Muscle of leg (tissue), 11 donors: ENCODE data around the gene SMARCD2. TPM values are rescaled to one million over a fixed set of nuclear protein-coding genes. Genes with fewer than 3 reads are reported as not detected.

ENCODE experiments used
- DNase-seq: peaks from one replicate; pipeline ENCODE4 v3.0.0; 2013
- H3K27ac ChIP-seq: one replicate; pipeline ENCODE4 v1.5.1; 2013; ENCODE audit warnings: mild to moderate bottlenecking, low read length, control low read depth
- H3K27me3 ChIP-seq: one replicate; pipeline ENCODE4 v1.6.1; 2013; ENCODE audit warnings: low read length; ENCODE audit not compliant: control insufficient read depth, insufficient read depth
- H3K36me3 ChIP-seq: one replicate; pipeline ENCODE4 v1.6.1; 2013; ENCODE audit warnings: low read length; ENCODE audit not compliant: control insufficient read depth, insufficient read depth
- H3K4me1 ChIP-seq: one replicate; pipeline ENCODE4 v1.6.1; 2013; ENCODE audit warnings: low read length; ENCODE audit not compliant: control insufficient read depth, insufficient read depth
- H3K4me3 ChIP-seq: one replicate; pipeline ENCODE4 v1.5.1; 2013; ENCODE audit warnings: low read length, control low read depth
- H3K9me3 ChIP-seq: replicated peaks from 2 replicates; pipeline ENCODE4 v1.6.1; 2013; ENCODE audit warnings: low read depth, low read length; ENCODE audit not compliant: control insufficient read depth
- WGBS: methylation state at CpG from one replicate; pipeline ENCODE4 v1.1.5; 2013; ENCODE audit warnings: missing lambda C conversion rate; ENCODE audit not compliant: insufficient coverage; 5-methylcytosine and 5-hydroxymethylcytosine counted together
- polyA plus RNA-seq, 8 donors: library from polyadenylated mRNA; unstranded; fragments of 120-200 nt; gene quantifications; one replicate each; pipeline versions ENCODE4 v1.2.1 to v1.2.3, GENCODE V29; 2013; ENCODE audit warnings: inconsistent platforms in 1 of 8, low replicate concordance in 1 of 8; ENCODE audit not compliant: insufficient read length in 8 of 8, insufficient read depth in 1 of 8
- total RNA-seq: library from RNA; stranded (reverse); fragments of 120-200 nt; gene quantifications from one replicate; pipeline ENCODE4 v1.2.4, GENCODE V29; 2013

Gene SMARCD2
- total and polyA plus RNA-seq, 9 donors, result 24.5 to 41.9 (median 33.6) TPM

GRCh38 chr17:63841350-63842172 is 924 bp downstream of the SMARCD2 start:
- Histone ChIP-seq H3K36me3 (peaks cover 15% of the 10 kb centered on the region), H3K27ac (peak overlapping the region; percentile 78), H3K27me3 (no peaks in the 10 kb centered on the region), H3K4me3 (peak overlapping the region; percentile 91), H3K9me3 (no peaks in the 10 kb centered on the region), H3K4me1 (peaks cover 47% of the 10 kb centered on the region)
- WGBS, result 3% methylated on average over 26 of the region's 26 CpGs
- peak; percentile 68 for DNase-seq

- WGBS, result 11% methylated on average over 2 of the region's 4 CpGs
- peaks cover 47% of the 10 kb centered on the region for H3K4me1 ChIP-seq
- no peaks in the 10 kb centered on the region for H3K27me3 ChIP-seq
- DNase-seq, result peak; percentile 87
- H3K9me3 ChIP-seq, result no peaks in the 10 kb centered on the region
- H3K36me3 ChIP-seq, result peaks cover 20% of the 10 kb centered on the region
- peak overlapping the region; percentile 91 for H3K4me3 ChIP-seq
- peak overlapping the region; percentile 78 for H3K27ac ChIP-seq
Observed at GRCh38 chr17:63840591-63841349, 1.7 kb downstream of the SMARCD2 start.

- peaks cover 46% of the 10 kb centered on the region for H3K4me1 ChIP-seq
- peaks cover 39% of the 10 kb centered on the region for H3K36me3 ChIP-seq
- WGBS, result 16% methylated on average over 5 of the region's 7 CpGs
- no peaks in the 10 kb centered on the region for H3K9me3 ChIP-seq
- H3K4me3 ChIP-seq, result no peak overlapping the region
- H3K27me3 ChIP-seq, result no peaks in the 10 kb centered on the region
- H3K27ac ChIP-seq, result peak overlapping the region; percentile 82
- peak; percentile 88 for DNase-seq
Observed at GRCh38 chr17:63838631-63839171, 3.8 kb downstream of the SMARCD2 start.

- H3K27me3 ChIP-seq, result no peaks in the 10 kb centered on the region
- peaks cover 45% of the 10 kb centered on the region for H3K36me3 ChIP-seq
- H3K27ac ChIP-seq, result peak overlapping the region; percentile 82
- DNase-seq, result no peak
- H3K9me3 ChIP-seq, result no peaks in the 10 kb centered on the region
- 14% methylated on average over 1 of the region's 5 CpGs for WGBS
- peaks cover 39% of the 10 kb centered on the region for H3K4me1 ChIP-seq
- no peak overlapping the region for H3K4me3 ChIP-seq
Observed at GRCh38 chr17:63837962-63838600, 4.4 kb downstream of the SMARCD2 start.

GRCh38 chr17:63837480-63837879 is 5.0 kb downstream of the SMARCD2 start:
- no peak for DNase-seq
- Histone ChIP-seq H3K27me3 (no peaks in the 10 kb centered on the region), H3K4me1 (peaks cover 39% of the 10 kb centered on the region), H3K27ac (no peak overlapping the region), H3K4me3 (no peak overlapping the region), H3K36me3 (peaks cover 51% of the 10 kb centered on the region), H3K9me3 (no peaks in the 10 kb centered on the region)
- WGBS, result 88% methylated on average over 11 of the region's 12 CpGs

GRCh38 chr17:63836811-63837210 is 5.7 kb downstream of the SMARCD2 start:
- H3K4me1 ChIP-seq, result peaks cover 39% of the 10 kb centered on the region
- no peak for DNase-seq
- no peak overlapping the region for H3K4me3 ChIP-seq
- no peaks in the 10 kb centered on the region for H3K27me3 ChIP-seq
- no peaks in the 10 kb centered on the region for H3K9me3 ChIP-seq
- H3K27ac ChIP-seq, result no peak overlapping the region
- 94% methylated on average over 6 of the region's 7 CpGs for WGBS
- peaks cover 58% of the 10 kb centered on the region for H3K36me3 ChIP-seq

GRCh38 chr17:63835167-63835720 is 7.2 kb downstream of the SMARCD2 start:
- no peak overlapping the region for H3K27ac ChIP-seq
- H3K9me3 ChIP-seq, result no peaks in the 10 kb centered on the region
- H3K36me3 ChIP-seq, result peaks cover 73% of the 10 kb centered on the region
- no peaks in the 10 kb centered on the region for H3K27me3 ChIP-seq
- H3K4me3 ChIP-seq, result no peak overlapping the region
- WGBS, result 93% methylated on average over 8 of the region's 9 CpGs
- DNase-seq, result no peak
- H3K4me1 ChIP-seq, result peaks cover 24% of the 10 kb centered on the region

GRCh38 chr17:63834431-63835166 is 7.9 kb downstream of the SMARCD2 start:
- Histone ChIP-seq H3K27ac (no peak overlapping the region), H3K4me3 (no peak overlapping the region), H3K27me3 (no peaks in the 10 kb centered on the region), H3K36me3 (peaks cover 79% of the 10 kb centered on the region), H3K4me1 (peaks cover 18% of the 10 kb centered on the region), H3K9me3 (no peaks in the 10 kb centered on the region)
- WGBS, result 31% methylated on average over 9 of the region's 13 CpGs
- peak; percentile 57 for DNase-seq

- Histone ChIP-seq H3K27ac (no peak overlapping the region), H3K27me3 (no peaks in the 10 kb centered on the region), H3K4me3 (no peak overlapping the region), H3K4me1 (peaks cover 11% of the 10 kb centered on the region), H3K9me3 (no peaks in the 10 kb centered on the region), H3K36me3 (peaks cover 87% of the 10 kb centered on the region)
- WGBS, result 87% methylated on average over 15 of the region's 15 CpGs
- no peak for DNase-seq
Observed at GRCh38 chr17:63833741-63834373, 8.6 kb downstream of the SMARCD2 start.
